GM12875 (cell line): ENCODE results near the gene CADPS2.

ENCODE experiments used
- H3K4me3 ChIP-seq: one replicate; pipeline ENCODE4 v1.5.1; 2011; ENCODE audit warnings: low read depth, low read length, control low read depth
- CTCF ChIP-seq: IDR thresholded peaks from 2 replicates; pipeline ENCODE4 v1.5.1; 2011; ENCODE audit warnings: low read depth, mild to moderate bottlenecking, control low read depth, inconsistent platforms, low read length, moderate library complexity, borderline replicate concordance; ENCODE audit not compliant: insufficient read depth

The CADPS2 gene

GRCh38 chr7:122316467-122317388 lies 569.5 kb downstream of the CADPS2 start:
- TF ChIP-seq CTCF, result no peak
- no peak overlapping the region for H3K4me3 ChIP-seq

DNA sequence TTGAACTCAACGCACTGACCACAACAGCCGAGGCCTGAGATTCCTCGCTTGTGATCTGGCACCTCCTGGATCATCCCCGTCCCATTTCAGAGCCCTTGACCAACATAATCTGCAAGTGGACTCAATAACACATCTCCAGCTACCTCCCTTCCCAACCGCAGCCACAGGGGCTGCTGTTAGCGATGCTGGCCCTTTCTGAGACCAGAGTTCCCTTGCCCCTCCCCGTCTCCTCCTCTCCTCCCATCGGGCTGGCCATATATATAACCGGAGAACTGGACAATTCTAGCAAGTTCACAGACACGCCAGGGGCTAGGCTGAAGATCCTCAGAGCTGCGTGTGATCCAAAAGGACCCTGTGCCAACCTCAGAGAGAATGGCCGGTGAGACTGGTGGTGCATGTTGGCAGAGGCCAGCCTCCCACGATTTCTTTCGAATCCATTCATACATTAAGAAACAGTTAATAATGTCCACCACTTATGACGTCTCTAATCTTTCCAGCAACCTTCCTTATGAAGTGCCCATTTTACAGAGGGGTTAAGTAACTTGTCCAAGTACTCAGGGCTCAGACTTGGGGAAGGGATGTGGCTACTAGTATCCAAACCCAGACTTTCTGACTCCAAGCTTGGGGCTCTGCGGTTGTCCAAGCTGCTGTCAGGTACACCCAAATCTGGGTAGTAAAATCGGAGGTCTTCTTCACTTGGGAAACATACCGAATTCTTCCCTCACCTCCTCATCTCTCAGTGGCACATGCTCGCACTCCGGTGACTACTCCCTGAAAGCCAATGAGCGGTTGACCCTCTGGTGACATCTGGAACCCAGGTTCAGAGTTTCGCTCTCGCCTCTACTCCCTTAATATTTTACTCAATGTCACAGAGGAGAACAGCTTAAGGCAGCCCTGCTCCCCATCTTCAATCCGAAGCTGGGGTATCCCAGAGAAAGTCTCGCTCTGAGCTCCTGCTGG lies 570.5 kb downstream of the CADPS2 start:
- H3K4me3 ChIP-seq, result no peak overlapping the region
- TF ChIP-seq CTCF, result no peak

- TF ChIP-seq CTCF, result no peak
- no peak overlapping the region for H3K4me3 ChIP-seq
Measured at GRCh38 chr7:122314284-122314683, 572.0 kb downstream of the CADPS2 start.

DNA sequence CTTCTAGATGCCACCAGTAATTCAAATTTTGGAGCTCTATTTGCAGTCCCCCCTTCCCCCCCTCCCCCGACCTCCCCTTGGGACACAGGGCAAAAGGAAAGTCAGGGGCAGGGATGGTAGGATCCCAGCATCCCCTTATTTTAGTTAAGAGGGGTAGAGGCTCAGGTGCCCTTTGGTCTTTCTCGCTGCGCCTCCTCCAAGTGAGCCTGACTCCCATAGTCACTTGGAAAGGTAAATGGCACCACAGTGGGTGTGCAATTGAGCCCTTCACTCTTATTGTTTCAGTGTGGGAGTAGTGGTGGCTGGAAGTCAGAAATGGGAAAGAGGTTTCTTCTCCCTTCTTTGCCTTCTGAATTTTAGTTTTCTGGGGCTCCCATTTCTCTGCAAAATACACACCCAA lies 573.5 kb downstream of the CADPS2 start:
- no peak overlapping the region for H3K4me3 ChIP-seq
- TF ChIP-seq CTCF, result no peak

DNA sequence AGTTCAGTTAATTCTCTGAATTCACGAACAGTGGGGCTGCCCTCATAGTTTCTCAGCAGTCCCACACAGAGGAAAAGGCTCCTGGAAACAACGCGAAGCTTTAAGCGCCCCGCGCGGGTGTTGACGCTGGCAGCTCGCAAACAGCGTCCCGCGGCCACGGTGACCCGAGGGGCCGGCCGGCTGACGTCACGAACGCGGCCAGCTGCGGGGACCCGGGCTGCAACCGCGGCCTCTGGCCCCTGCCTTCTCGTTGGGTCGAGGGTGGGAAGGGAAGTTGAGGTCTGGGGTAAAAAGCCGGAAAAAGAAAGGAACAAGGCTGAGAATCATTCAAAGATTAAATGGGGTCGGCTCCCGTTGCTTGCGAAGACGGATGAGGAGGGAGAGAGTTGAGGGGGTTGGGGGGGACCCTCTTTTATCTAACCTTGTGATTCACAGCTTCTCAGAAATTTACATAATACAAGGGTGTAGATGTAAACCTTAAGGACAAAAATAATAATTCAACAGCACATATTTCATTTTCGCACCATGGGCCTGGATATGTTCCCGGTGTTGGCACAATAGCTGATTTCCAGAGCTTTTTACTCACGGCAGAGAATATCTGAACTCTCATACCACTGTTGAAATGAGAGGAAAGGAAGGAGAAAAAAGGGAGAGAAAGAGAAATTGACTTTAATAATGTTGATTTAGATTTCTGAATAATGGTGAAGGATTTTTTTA lies 574.4 kb downstream of the CADPS2 start:
- TF ChIP-seq CTCF, result no peak
- H3K4me3 ChIP-seq, result no peak overlapping the region

DNA sequence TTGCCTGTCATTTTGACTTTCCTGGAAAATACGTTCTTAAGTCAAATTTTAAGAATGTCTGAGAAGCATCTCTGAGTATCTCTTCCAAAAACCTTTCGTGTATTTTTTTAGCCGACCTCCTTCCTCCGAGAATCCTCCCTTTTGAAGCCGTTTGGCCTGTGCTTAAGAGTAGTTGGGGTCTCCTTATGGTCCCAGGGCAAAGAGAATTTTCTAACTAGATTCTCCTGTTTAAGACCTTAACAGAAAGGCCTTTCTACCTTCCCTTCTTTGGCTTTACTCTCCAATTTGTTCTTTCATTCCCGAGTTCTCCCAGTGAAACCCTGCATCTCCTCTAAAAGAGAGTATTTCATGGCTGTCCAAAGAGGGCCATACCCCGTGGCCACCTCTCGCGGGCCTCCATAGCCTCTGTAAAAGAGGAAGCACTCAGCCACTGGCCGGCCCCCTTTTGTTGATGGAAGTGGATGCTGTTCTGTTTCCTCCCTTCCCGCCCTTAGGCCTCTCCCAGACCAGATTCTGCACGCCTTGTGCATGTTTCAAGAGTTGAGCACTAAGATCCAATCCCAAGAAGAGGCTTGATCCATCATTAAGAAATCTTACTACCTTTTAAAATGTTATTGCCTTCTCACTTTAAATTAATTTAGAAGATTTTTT lies 575.1 kb downstream of the CADPS2 start:
- H3K4me3 ChIP-seq, result no peak overlapping the region
- no peak for TF ChIP-seq CTCF
